ENCODE data around the gene PALD1.

PALD1 gene

GRCh38 chr10:70566515-70567290, 88.1 kb downstream of the PALD1 start:
- Histone ChIP-seq H4K91ac (ENCODE audit: low read depth, low read length, poor library complexity) (no peak overlapping the region), H3K18ac (ENCODE audit: low read length) (no peak overlapping the region), H2BK5ac (ENCODE audit: low read length) (no peak overlapping the region), H2AFZ (ENCODE audit: low read length) (no peak overlapping the region), H2AK5ac (ENCODE audit: low read depth, low read length) (no peak overlapping the region), H3K36me3 (replicated peaks in 1 of 2; ENCODE audit: control insufficient read depth in 2 of 2, insufficient read depth in 2 of 2, low read length in 2 of 2) (no peaks in the 10 kb centered on the region), H3K4me1 (ENCODE audit: control insufficient read depth in 2 of 2, insufficient read depth in 1 of 2, low read depth in 1 of 2, low read length in 2 of 2) (no peaks in the 10 kb centered on the region), H2BK120ac (ENCODE audit: low read depth, low read length) (no peak overlapping the region), H3K23ac (ENCODE audit: low read depth, low read length, poor library complexity) (peak overlapping the region; percentile 13), H2BK15ac (ENCODE audit: low read length) (no peak overlapping the region), H3K9me3 (replicated peaks in 1 of 2; ENCODE audit: control insufficient read depth in 2 of 2, insufficient read depth in 1 of 2, low read depth in 1 of 2, low read length in 2 of 2) (no peaks in the 10 kb centered on the region), H3K9ac (ENCODE audit: low read depth, low read length, poor library complexity) (no peak overlapping the region), H3K4me3 (ENCODE audit: low read length in 2 of 2) (no peak overlapping the region), H4K8ac (ENCODE audit: low read depth, low read length) (no peak overlapping the region), H3K4me2 (ENCODE audit: insufficient read depth, low read length, poor library complexity, severe bottlenecking) (no peak overlapping the region), H3K27me3 (ENCODE audit: control insufficient read depth in 3 of 3, insufficient read depth in 3 of 3, low read depth in 1 of 3, low read length in 3 of 3) (no peaks in the 10 kb centered on the region), H2BK12ac (ENCODE audit: low read length) (no peak overlapping the region), H3K4ac (ENCODE audit: low read length) (no peak overlapping the region), H3K79me1 (ENCODE audit: low read depth, low read length) (no peaks in the 10 kb centered on the region), H3K14ac (ENCODE audit: low read length) (no peak overlapping the region), H3K27ac (replicated peaks; ENCODE audit: low read length) (no peak overlapping the region)
- DNase-seq (ENCODE audit: low spot score) = no peak
- WGBS, 2 donors (ENCODE audit: extremely low coverage in 2 of 2, insufficient read length in 2 of 2, insufficient replicate concordance in 1 of 2) = no CpG with 5 or more reads among the region's 18 CpGs

GRCh38 chr10:70567603-70568002, 89.0 kb downstream of the PALD1 start:
- Histone ChIP-seq H3K27me3 (ENCODE audit: control insufficient read depth in 3 of 3, insufficient read depth in 3 of 3, low read depth in 1 of 3, low read length in 3 of 3) (no peaks in the 10 kb centered on the region), H2AK5ac (ENCODE audit: low read depth, low read length) (no peak overlapping the region), H3K36me3 (replicated peaks in 1 of 2; ENCODE audit: control insufficient read depth in 2 of 2, insufficient read depth in 2 of 2, low read length in 2 of 2) (no peaks in the 10 kb centered on the region), H3K4me2 (ENCODE audit: insufficient read depth, low read length, poor library complexity, severe bottlenecking) (no peak overlapping the region), H3K4ac (ENCODE audit: low read length) (no peak overlapping the region), H2BK15ac (ENCODE audit: low read length) (no peak overlapping the region), H4K91ac (ENCODE audit: low read depth, low read length, poor library complexity) (no peak overlapping the region), H3K9ac (ENCODE audit: low read depth, low read length, poor library complexity) (no peak overlapping the region), H3K79me1 (ENCODE audit: low read depth, low read length) (no peaks in the 10 kb centered on the region), H3K27ac (replicated peaks; ENCODE audit: low read length) (no peak overlapping the region), H3K9me3 (replicated peaks in 1 of 2; ENCODE audit: control insufficient read depth in 2 of 2, insufficient read depth in 1 of 2, low read depth in 1 of 2, low read length in 2 of 2) (no peaks in the 10 kb centered on the region), H2BK5ac (ENCODE audit: low read length) (no peak overlapping the region), H3K18ac (ENCODE audit: low read length) (no peak overlapping the region), H2BK12ac (ENCODE audit: low read length) (no peak overlapping the region), H4K8ac (ENCODE audit: low read depth, low read length) (no peak overlapping the region), H3K4me1 (ENCODE audit: control insufficient read depth in 2 of 2, insufficient read depth in 1 of 2, low read depth in 1 of 2, low read length in 2 of 2) (no peaks in the 10 kb centered on the region), H2AFZ (ENCODE audit: low read length) (no peak overlapping the region), H3K23ac (ENCODE audit: low read depth, low read length, poor library complexity) (no peak overlapping the region), H2BK120ac (ENCODE audit: low read depth, low read length) (no peak overlapping the region), H3K4me3 (ENCODE audit: low read length in 2 of 2) (no peak overlapping the region), H3K14ac (ENCODE audit: low read length) (no peak overlapping the region)
- DNase-seq (ENCODE audit: low spot score) = no peak
- WGBS, 2 donors (ENCODE audit: extremely low coverage in 2 of 2, insufficient read length in 2 of 2, insufficient replicate concordance in 1 of 2) = no CpG with 5 or more reads among the region's 4 CpGs

- Histone ChIP-seq H2AFZ (ENCODE audit: low read length) (no peak overlapping the region), H3K9me3 (replicated peaks in 1 of 2; ENCODE audit: control insufficient read depth in 2 of 2, insufficient read depth in 1 of 2, low read depth in 1 of 2, low read length in 2 of 2) (no peaks in the 10 kb centered on the region), H2BK15ac (ENCODE audit: low read length) (no peak overlapping the region), H2BK5ac (ENCODE audit: low read length) (no peak overlapping the region), H3K4me3 (ENCODE audit: low read length in 2 of 2) (no peak overlapping the region), H3K14ac (ENCODE audit: low read length) (no peak overlapping the region), H3K23ac (ENCODE audit: low read depth, low read length, poor library complexity) (no peak overlapping the region), H4K91ac (ENCODE audit: low read depth, low read length, poor library complexity) (no peak overlapping the region), H2BK12ac (ENCODE audit: low read length) (no peak overlapping the region), H3K4me2 (ENCODE audit: insufficient read depth, low read length, poor library complexity, severe bottlenecking) (no peak overlapping the region), H3K18ac (ENCODE audit: low read length) (no peak overlapping the region), H3K9ac (ENCODE audit: low read depth, low read length, poor library complexity) (no peak overlapping the region), H3K4ac (ENCODE audit: low read length) (no peak overlapping the region), H3K27ac (replicated peaks; ENCODE audit: low read length) (no peak overlapping the region), H3K36me3 (replicated peaks in 1 of 2; ENCODE audit: control insufficient read depth in 2 of 2, insufficient read depth in 2 of 2, low read length in 2 of 2) (no peaks in the 10 kb centered on the region), H3K4me1 (ENCODE audit: control insufficient read depth in 2 of 2, insufficient read depth in 1 of 2, low read depth in 1 of 2, low read length in 2 of 2) (no peaks in the 10 kb centered on the region), H4K8ac (ENCODE audit: low read depth, low read length) (no peak overlapping the region), H3K27me3 (ENCODE audit: control insufficient read depth in 3 of 3, insufficient read depth in 3 of 3, low read depth in 1 of 3, low read length in 3 of 3) (no peaks in the 10 kb centered on the region), H2BK120ac (ENCODE audit: low read depth, low read length) (no peak overlapping the region), H2AK5ac (ENCODE audit: low read depth, low read length) (no peak overlapping the region), H3K79me1 (ENCODE audit: low read depth, low read length) (no peaks in the 10 kb centered on the region)
- no peak for DNase-seq (ENCODE audit: low spot score)
- no CpG with 5 or more reads among the region's 3 CpGs for WGBS, 2 donors (ENCODE audit: extremely low coverage in 2 of 2, insufficient read length in 2 of 2, insufficient replicate concordance in 1 of 2)
These were observed 89.5 kb downstream of the PALD1 start for GRCh38 chr10:70568113-70568512.

- Histone ChIP-seq H3K27ac (replicated peaks; ENCODE audit: low read length) (no peak overlapping the region), H3K79me1 (ENCODE audit: low read depth, low read length) (no peaks in the 10 kb centered on the region), H3K4me2 (ENCODE audit: insufficient read depth, low read length, poor library complexity, severe bottlenecking) (no peak overlapping the region), H2BK15ac (ENCODE audit: low read length) (no peak overlapping the region), H3K18ac (ENCODE audit: low read length) (no peak overlapping the region), H3K36me3 (replicated peaks in 1 of 2; ENCODE audit: control insufficient read depth in 2 of 2, insufficient read depth in 2 of 2, low read length in 2 of 2) (no peaks in the 10 kb centered on the region), H2BK5ac (ENCODE audit: low read length) (no peak overlapping the region), H3K4me3 (ENCODE audit: low read length in 2 of 2) (no peak overlapping the region), H3K9ac (ENCODE audit: low read depth, low read length, poor library complexity) (no peak overlapping the region), H4K8ac (ENCODE audit: low read depth, low read length) (no peak overlapping the region), H2AK5ac (ENCODE audit: low read depth, low read length) (no peak overlapping the region), H3K23ac (ENCODE audit: low read depth, low read length, poor library complexity) (no peak overlapping the region), H4K91ac (ENCODE audit: low read depth, low read length, poor library complexity) (no peak overlapping the region), H3K4me1 (ENCODE audit: control insufficient read depth in 2 of 2, insufficient read depth in 1 of 2, low read depth in 1 of 2, low read length in 2 of 2) (no peaks in the 10 kb centered on the region), H3K14ac (ENCODE audit: low read length) (no peak overlapping the region), H2AFZ (ENCODE audit: low read length) (no peak overlapping the region), H3K4ac (ENCODE audit: low read length) (no peak overlapping the region), H2BK120ac (ENCODE audit: low read depth, low read length) (no peak overlapping the region), H3K27me3 (ENCODE audit: control insufficient read depth in 3 of 3, insufficient read depth in 3 of 3, low read depth in 1 of 3, low read length in 3 of 3) (no peaks in the 10 kb centered on the region), H2BK12ac (ENCODE audit: low read length) (no peak overlapping the region), H3K9me3 (replicated peaks in 1 of 2; ENCODE audit: control insufficient read depth in 2 of 2, insufficient read depth in 1 of 2, low read depth in 1 of 2, low read length in 2 of 2) (no peaks in the 10 kb centered on the region)
- no peak for DNase-seq (ENCODE audit: low spot score)
- WGBS, 2 donors (ENCODE audit: extremely low coverage in 2 of 2, insufficient read length in 2 of 2, insufficient replicate concordance in 1 of 2) = no CpG with 5 or more reads among the region's 7 CpGs
These were observed 90.4 kb downstream of the PALD1 start for GRCh38 chr10:70568781-70569495.
